Cardiac fibroblast (primary cell): ENCODE data around the gene RBM20.

ENCODE experiments used
- DNase-seq, 2 donors: peaks; one replicate each; pipeline versions ENCODE4 v3.0.0 to v3.0.0-alpha.2; 2010; ENCODE audit warnings: low read depth in 2 of 2
- H3K4me3 ChIP-seq, 2 donors: replicated peaks in 1 of 2; 1 replicate in 1 of 2; 2 replicates in 1 of 2; pipeline ENCODE4 v1.5.1; 2011; ENCODE audit warnings: low read depth in 2 of 2, low read length in 2 of 2, mild to moderate bottlenecking in 2 of 2, moderate library complexity in 1 of 2
- TF ChIP-seq, protein P1 (sequence below): IDR thresholded peaks from one replicate; pipeline ENCODE4 v1.5.1; 2011; ENCODE audit warnings: low read depth, mild to moderate bottlenecking, low read length, inconsistent platforms

RBM20 gene

GRCh38 chr10:110771991-110772390 is 127.9 kb downstream of the RBM20 start:
- DNase-seq: no peak
- TF ChIP-seq, protein P1, sequence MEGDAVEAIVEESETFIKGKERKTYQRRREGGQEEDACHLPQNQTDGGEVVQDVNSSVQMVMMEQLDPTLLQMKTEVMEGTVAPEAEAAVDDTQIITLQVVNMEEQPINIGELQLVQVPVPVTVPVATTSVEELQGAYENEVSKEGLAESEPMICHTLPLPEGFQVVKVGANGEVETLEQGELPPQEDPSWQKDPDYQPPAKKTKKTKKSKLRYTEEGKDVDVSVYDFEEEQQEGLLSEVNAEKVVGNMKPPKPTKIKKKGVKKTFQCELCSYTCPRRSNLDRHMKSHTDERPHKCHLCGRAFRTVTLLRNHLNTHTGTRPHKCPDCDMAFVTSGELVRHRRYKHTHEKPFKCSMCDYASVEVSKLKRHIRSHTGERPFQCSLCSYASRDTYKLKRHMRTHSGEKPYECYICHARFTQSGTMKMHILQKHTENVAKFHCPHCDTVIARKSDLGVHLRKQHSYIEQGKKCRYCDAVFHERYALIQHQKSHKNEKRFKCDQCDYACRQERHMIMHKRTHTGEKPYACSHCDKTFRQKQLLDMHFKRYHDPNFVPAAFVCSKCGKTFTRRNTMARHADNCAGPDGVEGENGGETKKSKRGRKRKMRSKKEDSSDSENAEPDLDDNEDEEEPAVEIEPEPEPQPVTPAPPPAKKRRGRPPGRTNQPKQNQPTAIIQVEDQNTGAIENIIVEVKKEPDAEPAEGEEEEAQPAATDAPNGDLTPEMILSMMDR: no peak
- no peak overlapping the region for H3K4me3 ChIP-seq

GRCh38 chr10:110772454-110773025 is 128.4 kb downstream of the RBM20 start:
- TF ChIP-seq, protein P1: no peak
- no peak overlapping the region for H3K4me3 ChIP-seq
- no peak for DNase-seq

DNA sequence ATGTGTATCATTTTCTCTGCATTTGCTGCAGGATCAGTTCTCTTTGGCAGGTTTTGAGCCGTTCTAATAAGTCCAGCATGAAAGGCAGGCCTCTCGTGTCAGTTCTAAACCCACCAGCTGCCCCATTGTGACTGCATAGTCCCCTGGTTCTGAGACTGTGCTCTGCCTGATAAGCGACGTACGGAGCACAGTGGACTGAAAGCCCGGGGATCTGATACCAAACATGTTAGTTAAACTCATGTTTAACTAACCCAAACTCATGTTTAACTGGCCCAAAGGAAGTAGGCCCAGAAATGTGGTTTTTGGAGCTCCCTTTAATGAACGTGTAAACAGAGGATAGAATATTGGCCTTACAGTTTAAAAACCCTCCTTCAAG is 129.5 kb downstream of the RBM20 start:
- TF ChIP-seq, protein P1: no peak
- no peak overlapping the region for H3K4me3 ChIP-seq
- no peak for DNase-seq

DNA sequence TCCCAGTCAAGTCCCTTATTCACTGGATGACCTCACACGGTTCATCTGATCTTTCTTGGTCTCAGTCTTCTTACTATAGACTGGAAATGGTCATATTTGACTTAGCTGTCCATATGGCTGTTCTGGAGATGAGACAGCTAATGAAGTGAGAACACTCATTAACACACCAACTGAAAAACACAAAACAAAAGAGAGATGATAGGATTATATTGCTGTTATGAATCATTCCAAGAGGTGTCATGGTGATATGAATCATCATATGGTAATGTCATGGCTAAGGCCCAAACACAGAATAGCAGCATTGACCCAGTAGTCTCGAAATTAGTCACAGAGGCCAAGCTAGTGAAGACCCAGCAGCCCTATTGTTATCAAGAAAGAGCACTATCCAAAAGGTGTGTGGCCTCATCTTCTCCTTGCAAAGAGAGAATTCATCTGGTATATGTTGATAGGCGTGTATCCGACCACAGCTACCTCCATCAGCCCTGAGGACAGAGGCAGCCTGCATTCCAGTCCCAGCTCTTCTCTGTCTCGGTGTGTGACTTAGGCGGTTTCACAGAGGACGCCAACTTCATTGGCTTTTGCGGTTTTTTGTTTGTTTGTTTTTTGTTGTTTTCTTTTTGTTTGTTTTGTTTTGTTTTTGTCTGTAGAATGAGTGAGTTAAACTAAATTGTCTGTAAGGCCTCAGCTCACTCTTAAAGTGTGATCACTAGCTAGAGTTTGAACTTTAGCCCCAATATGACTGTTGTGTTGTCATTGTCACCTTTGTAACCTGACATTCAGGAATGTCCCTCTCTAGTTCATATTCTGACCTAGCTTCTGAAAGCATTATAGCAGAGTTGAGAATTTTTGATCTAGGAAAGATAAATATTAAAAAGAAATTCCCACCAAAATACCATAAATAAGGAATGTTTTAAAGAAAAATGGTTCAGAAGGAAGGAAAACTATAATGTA is 130.2 kb downstream of the RBM20 start:
- TF ChIP-seq, protein P1: no peak
- no peak overlapping the region for H3K4me3 ChIP-seq
- DNase-seq: peak; percentile 43 to 82

DNA sequence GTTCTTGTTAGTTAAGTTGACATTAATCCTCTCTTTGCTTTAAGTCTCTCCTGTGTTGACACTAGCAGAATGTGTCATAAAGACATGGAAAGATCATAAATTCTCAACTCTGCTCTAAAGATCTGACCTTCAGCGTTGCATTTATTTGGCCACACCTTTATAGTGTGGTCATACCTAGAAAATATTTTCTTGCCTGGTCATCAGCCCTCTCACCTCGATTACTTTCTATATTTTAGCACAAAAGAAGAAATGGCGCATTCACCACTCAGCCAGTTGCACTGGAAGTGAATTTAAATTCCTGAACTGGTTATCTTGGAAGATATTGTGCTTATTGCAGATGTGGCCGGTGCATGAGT is 130.9 kb downstream of the RBM20 start:
- DNase-seq: no peak
- TF ChIP-seq, protein P1: no peak
- no peak overlapping the region for H3K4me3 ChIP-seq

- TF ChIP-seq, protein P1: no peak
- no peak overlapping the region for H3K4me3 ChIP-seq
- DNase-seq: no peak
Observed at GRCh38 chr10:110775406-110775805, 131.3 kb downstream of the RBM20 start.
